Activated CD4-positive, CD25-positive, alpha-beta regulatory T cell treated with anti-CD3 and anti-CD28 coated beads, Interleukin-2, amount 50 U/mL, for 16 hours (primary cell): ENCODE measurements around the gene HIP1.
"Not testable (repeated sequence)": the region's sequence is repeated elsewhere in the genome, so short reads cannot be mapped to it uniquely, and the experiment has no call there.

Source experiments
- DNase-seq: peaks from one replicate; pipeline ENCODE4 v3.0.0-alpha.2; 2020; ENCODE audit warnings: low read depth, low spot score

The HIP1 gene

DNA sequence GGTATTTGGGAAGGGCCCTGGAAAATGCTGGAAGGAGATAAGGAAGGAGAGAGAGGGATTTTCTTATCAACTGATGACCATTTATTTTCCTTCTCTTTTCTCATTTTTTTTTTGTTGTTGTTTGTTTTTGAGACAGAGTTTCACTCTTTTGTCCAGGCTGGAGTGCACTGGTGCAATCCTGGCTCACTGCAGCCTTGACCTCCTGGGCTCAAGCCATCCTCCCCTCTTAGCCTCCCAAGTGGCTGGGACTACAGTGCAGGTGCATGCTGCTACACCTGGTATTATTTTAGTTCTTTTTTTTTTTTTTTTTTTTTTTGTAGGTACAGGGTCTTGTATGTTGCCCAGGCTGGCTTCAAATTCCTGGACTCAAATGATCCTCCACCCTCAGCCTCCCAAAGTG lies 52.2 kb downstream of the HIP1 start:
- DNase-seq: no peak

DNA sequence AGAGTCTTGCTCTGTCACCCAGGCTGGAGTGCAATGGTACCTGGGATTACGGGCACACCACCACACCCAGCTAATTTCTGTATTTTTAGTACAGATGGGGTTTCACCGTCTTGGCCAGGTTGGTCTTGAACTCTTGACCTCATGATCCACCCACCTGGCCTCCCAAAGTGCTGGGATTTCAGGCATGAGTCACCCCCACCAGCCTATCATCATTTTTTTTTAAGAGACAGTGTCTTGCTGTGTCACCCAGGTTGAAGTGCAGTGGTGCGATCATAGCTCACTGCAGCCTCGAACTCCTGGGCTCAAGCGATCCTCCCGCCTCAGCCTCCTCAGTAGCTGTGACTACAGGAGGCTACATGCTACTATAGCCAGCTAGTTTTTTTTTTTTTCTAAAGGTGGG lies 56.7 kb downstream of the HIP1 start:
- DNase-seq: not testable (repeated sequence)

DNA sequence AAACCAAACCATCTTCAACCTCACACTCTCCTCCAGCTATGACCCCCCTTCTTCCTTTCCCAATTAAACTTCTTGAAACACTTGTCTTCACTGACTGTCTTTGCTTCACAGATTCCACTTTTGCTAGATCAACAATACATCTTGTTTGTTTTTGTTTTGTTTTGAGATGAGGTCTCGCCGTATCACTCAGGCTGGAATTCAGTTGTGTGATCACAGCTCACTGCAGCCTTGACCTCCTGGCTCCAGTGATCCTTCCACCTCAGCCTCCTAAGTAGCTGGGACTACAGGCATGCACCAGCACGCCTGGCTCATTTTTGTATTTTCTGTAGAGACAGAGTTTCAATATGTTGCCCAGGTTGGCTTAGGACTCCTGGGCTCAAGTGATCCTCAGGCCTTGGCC lies 59.7 kb downstream of the HIP1 start:
- no peak for DNase-seq

DNA sequence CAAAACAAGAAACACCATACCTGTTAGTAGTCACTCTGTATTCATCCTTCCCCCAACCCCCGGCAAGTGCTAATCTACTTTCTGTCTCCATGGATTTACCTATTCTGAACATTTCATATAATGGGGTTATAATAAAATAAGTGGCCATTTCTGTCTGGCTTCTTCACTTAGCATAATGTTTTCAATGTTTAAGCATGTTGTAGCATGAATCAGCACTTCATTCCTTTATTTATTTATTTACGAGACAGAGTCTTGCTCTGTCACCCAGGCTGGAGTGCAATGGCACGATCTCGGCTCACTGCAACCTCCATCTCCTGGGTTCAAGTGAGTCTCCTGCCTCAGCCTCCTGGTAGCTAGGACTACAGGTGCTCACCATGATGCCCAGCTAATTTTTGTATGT lies 69.2 kb downstream of the HIP1 start:
- DNase-seq: no peak

DNA sequence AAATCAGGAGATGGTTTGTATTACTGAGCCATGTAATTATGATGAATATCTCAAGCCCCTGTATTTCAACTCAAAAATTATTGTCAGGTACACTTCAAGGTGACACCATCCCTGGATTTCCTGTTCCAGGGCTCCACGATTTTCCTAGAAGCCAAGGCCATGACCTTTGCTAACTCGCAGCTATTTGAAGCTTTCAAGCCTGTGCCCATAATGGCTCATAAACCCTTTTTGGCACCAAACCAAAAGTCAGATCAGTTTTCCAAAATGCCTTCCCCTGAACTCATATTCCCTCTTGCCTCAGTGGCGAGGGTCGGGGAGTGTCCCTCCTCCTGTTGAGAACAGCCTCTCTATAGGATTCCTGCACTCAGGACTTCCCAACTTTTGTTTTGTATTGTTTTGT lies 70.8 kb downstream of the HIP1 start:
- no peak for DNase-seq

DNA sequence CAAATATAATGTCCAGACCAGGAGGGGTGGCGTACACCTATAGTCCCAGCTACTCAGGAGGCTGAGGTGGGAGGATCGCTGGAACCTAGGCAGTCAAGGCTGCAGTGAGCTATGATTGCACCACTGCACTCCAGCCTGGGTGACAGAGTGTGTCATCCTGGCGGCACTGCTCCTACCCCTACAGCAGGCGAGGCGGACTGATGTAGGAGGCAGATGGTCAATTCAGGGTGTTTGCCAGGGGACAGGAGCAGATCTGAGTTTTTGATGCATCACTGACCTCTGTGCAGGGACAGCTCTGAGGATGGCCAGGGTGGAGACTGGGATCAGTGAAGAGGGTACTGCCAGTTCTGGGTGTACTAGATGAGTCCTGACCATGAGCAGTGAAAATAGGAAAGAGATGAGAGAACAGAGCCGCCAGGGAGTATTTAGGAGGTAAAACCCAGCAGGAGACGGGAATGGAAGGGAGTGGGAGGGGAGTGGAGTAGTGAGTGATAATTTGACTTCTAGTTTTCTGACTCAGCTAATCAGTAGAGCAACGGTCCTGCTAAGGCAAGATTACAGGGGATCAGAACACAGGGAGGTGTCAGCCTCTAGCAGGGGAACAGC lies 75.3 kb downstream of the HIP1 start:
- no peak for DNase-seq

DNA sequence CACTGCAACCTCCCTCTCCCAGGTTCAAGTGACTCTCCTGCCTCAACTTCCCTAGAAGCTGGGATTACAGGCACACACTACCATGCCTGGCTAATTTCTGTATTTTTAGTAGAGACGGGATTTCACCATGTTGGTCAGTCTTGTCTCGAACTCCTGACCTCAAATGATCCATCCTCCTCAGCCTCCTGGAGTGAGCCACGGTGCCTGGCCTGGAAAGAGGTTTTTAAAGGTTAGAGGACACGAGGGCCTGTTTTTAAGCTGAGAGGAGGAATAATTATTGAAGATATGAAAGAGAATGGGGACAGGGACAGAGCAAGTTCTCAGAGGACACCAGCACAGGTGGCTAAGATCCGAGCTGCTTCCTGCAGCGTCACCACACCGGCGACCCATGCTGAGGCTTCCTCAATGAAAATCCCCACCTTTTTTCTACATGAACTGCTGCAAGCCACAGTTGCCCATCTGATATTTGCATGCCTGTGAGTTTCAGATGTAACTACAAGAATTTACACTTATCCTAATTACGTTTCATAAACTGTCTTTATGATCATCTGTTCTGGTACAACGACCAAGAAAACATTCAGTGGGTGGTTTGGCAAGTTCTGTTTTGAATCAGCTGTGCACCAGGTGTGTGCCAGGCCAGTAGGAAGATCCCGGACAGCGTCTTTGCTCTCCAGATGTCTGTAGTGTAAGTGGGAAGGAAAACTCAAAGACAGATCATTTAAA lies 76.0 kb downstream of the HIP1 start:
- no peak for DNase-seq

DNA sequence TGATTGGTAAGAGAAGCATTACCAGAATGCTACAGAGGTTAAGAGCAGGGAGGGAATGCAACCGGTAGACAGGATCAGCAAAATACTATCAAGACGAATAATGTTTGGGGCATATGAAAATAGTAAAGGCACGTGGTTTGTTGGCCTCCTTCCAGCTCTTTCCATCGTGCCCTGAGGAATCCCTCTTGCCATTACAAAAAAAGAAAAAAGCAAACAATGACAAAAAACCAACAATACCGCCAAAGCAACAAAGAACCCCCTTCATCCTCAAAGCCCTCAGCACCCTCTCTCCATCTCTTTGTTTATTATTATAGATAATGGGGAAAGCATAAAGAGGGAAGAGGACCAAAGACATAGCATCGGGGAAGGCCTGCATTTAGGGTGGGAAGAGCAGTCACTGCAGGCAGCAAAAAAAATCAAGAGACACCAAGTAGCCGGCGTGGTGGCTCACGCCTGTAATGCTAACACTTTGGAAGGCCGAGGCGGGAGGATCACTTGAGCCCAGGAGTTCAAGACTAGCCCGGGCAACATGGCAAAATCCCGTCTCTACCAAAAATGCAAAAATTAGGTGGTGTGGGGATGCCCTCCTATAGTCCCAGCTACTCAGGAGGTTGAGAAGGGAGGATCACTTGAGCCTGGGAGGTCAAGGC lies 78.0 kb downstream of the HIP1 start:
- no peak for DNase-seq

DNA sequence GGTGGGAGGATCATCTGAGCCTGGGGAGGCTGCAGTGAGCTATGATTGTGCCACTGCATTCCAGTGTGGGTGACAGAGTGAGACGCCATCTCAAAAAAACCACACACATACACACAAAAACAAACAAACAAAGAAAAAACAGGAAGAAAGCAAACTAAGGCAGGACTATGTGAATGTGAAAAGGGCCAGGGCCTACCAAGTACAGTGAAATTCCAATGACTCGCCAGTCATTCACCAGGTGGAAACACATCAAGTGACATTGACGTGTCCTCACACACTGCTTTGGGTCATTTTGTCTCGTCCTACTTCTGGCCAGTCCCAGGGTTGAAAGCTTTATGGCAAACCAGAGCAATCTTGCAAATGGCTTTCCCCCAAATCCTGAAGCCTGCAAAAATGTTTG lies 79.9 kb downstream of the HIP1 start:
- DNase-seq: no peak

DNA sequence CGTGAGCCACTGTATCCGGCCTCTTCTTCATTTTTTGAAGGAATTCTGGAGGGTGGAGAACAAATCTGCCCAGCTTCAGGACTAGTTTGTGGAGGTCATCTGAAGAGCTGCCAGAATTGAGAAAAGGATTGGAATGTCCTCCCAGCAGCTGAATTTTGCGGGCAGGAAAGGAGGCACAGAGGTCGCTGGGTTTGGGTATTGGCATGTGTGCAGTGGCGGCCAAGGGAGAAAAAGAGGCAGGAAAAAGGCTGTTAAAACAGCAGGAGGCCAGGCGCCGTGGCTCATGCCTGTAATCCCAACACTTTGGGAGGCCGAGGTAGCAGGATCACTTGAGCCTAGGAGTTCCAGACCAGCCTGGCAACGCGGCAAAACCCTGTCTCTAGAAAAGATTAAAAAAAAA lies 80.4 kb downstream of the HIP1 start:
- DNase-seq: no peak

DNA sequence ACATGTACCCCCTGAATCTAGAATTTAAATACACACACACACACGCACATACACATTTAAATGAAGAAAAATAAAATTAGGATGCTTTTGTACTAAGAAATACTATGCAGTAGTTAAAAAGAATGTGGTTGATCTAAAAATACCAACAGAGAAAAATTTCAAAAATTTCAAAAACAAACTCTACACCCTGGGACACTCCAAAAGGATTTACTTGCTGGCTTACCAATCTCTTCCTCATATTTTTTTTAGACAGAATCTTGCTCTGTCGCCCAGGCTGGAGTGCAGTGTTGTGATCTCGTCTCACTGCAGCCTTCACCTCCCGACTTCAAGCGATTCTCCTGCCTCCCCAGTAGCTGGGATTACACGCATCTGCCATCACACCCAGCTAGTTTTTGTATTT lies 80.9 kb downstream of the HIP1 start:
- no peak for DNase-seq

DNA sequence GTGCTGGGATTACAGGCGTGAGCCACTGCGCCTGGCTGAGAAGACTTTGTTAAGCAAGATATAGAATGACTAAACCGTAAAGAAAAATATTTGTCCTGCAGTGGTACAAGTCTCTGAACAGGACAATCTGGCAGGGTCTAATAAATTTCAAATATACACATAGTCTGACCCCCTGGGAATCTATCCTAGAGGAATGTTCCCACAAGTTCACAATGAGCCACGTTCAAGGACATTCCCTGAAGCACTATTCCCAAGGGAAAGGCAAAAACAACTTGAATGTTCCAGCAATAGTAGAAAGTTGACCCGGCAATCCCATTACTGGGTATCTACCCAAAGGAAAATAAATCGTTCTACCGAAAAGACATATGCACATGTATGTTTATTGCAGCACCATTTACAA lies 82.0 kb downstream of the HIP1 start:
- no peak for DNase-seq

DNA sequence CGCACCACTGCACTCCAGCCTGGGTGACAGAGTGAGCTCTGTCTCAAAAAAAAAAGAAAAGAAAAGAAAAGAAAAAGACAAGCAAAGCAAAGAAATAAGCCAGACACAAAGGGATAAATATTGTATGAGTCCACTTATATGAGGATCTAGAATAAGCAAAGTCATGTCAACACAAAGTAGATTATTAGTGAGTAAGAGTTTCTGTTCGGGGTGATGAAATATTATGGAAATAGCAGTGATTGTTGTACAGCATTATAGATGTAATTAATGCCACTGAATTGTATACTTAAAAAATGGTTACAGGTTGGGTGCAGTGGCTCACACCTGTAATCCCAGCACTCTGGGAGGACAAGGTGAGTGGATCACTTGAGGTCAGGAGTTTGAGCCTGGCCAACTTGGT lies 83.2 kb downstream of the HIP1 start:
- no peak for DNase-seq

DNA sequence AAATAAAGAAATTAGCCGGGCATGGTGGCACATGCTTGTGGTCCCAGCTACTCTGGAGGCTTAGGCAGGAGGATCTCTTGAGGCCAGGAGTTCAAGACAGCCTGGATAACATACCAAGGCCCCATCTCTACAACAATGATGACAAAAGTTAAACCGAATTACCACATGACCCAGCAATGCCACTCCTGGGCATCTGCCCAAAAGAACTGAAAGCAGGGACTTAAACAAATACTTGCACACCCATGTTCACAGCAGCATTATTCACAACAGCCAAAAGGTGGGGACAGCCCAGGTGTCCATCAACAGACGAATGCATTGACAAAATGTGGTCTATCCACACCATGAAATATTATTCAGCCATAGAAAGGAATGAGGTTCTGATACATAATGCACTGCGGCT lies 83.9 kb downstream of the HIP1 start:
- DNase-seq: no peak

DNA sequence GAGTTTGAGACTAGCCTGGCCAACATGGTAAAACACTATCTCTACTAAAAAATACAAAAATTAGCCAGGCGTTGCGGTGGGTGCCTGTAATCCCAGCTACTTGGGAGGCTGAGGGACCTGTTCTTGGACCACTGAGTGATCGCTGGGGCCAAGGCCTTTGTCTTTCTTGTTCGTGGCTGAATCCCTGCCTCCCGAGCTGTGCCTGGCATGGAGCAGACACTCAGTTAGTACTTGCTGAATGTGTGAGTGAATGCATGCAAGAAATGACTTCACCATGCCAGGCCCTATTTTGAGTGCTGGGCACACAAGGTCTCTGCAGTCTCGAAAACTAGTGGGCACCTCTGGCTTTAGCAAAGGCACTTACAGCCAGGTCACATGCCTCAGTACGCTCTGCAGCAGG lies 85.1 kb downstream of the HIP1 start:
- no peak for DNase-seq

DNA sequence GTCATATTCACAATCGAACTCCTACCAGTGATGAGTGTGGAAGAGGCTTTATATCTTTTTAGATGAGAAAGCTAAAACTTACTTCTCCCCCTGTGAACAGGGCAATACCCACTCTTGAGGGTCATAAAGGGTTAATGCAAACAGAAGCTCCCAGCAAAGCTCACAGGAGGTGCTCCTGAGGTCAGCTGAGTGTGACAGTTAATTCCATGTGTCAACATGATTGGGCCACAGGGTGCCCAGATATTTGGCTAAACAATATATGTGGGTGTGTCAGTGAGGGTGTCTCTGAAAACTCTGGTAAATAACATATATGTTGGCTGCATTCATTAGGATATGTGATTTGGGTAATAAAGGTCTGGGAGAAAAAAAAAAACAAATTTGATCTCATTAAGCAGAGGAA lies 86.0 kb downstream of the HIP1 start:
- no peak for DNase-seq

DNA sequence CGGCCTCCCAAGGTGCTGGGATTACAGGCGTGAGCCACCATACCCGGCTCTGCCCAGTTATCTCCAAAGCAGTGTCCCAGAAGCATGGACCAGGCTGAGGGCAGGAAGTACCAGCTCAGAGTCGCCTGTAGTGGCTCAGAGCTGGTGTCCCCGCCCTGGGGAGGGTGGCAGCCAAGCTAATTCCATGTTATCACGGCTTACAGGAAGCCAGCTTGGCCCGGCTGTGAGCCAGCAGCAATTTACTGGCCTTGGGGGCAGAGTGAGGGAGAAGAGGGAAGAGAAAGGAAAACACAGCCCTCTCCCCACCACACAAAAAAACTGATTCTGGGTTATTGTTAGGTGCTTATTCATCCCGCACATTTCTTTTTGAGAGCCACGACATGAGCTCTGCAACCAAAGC lies 88.1 kb downstream of the HIP1 start:
- DNase-seq: no peak

DNA sequence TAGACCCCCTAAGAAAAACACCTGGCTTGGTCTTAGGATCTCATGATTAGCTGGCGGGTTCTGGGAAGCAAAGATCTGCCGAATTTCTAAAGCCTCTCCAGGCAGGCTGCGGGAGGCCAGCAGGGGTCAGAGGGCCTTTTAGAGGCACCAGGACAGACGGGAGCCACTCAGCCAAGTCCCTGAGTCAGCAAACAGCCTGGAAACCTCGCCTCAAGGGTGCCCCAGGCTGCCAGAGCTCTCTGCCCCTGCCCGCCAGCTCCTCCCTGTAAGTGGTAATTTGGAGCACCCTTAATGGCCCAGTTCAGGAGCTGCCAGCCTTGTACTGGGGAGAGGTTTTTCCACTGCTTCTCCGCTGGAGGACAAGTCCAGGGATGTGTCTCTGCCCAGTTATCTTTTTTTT lies 88.7 kb downstream of the HIP1 start:
- no peak for DNase-seq

DNA sequence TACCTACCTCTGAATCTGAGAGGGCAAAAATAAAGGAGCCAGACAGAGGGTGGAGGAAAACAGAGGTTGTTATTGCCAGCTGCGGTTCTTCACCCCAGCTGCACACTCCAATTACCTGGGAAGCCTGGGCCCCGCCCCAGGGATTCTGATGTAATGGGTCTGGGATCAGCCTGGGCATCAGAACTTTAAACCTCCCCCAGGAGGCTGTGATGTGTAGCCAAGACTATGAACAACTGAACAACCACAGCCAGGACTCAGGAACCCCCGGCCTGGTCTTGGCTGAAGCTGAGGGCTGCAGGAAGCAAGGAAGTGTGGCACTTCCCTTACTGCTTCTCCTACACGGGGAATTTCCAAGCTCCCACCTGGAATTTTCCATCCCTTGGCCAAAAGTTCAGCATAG lies 89.3 kb downstream of the HIP1 start:
- no peak for DNase-seq

DNA sequence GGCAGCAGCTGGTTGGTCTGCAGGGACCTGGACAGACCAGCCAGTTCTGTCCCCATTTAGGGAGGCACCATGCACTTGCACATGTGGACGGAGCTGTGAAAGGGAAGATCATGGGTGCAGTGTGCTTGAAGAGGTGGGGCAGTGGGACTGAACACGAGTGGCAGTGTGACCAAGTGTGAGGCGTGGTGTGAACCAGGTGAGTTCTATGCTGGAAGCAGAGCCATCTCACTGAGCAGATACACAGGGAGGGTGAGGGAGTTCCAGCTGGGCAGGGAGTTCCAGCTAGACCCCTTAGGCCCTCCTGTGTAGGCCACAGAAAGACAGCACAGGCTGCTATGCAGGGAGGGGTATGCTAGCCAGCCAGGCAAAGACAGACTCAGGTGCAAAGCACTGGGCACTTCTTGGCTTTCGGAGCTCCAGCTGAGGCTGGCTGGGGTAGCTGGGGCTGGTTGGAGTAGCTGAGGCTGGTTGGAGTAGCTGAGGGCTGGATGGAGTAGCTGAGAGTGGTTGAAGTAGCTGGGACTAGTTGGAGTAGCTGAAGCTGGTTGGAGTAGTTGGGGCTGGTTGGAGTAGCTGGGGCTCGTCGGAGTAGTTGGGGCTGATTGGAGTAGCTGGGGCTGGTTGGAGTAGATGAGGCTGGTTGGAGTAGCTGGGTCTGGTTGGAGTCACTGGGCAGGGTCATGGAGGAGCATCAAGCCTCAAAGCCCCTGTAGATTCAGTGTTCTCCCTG lies 90.9 kb downstream of the HIP1 start:
- DNase-seq: no peak

DNA sequence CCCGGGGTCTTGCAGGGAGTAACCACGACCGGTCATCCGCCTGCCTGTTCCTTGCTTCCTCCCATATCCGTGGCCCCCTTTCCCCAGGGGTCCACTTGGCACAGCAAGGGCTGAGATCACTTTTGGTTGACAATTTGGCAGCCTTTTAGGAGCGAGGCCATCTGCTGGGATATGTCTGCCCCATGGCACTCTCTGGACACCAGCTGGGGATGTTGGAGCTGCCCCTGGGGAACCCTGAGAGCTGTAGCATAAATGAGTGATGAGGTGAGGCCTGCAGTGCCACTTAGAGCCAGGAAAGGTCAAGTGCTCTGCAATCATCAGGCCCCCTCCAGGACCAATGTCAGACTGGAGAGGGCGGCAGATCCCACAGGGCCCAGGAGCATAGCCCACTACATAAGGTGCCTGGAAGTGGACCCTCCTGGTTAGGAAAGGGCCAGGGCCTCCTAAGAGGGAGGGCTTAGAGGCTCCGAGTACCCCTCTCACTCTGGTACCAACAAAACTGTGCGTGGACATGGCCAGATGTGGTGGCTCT lies 92.1 kb downstream of the HIP1 start:
- DNase-seq: no peak

DNA sequence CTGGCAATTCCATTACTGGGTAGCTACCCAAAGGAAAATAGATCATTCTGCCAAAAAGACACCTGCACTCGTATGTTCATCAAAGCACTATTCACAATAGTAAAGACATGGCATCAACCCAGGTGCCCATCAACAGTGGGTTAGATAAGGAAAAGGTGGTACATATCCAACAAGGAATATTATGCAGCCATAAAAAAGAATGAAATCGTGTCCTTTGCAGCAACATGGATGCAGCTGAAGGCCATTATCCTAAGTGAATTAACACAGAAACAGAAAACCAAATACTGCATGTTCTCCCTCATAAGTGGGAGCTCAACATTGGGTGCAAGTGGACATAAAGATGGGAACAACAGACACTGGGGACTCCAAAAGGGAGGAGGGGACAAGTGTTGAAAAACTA lies 93.2 kb downstream of the HIP1 start:
- no peak for DNase-seq
